DMS 273 (cell line): ENCODE data around the gene CDR2.
"Not testable (repeated sequence)": the region's sequence is repeated elsewhere in the genome, so short reads cannot be mapped to it uniquely, and the experiment has no call there.

Source experiments
- DNase-seq: peaks from one replicate; lab custom pipeline; 2025; ENCODE audit not compliant: unreplicated experiment; lab: John Stamatoyannopoulos, UW

The CDR2 gene

GRCh38 chr16:22375963-22376640 is 1.7 kb upstream of the CDR2 start:
- no peak for DNase-seq

DNA sequence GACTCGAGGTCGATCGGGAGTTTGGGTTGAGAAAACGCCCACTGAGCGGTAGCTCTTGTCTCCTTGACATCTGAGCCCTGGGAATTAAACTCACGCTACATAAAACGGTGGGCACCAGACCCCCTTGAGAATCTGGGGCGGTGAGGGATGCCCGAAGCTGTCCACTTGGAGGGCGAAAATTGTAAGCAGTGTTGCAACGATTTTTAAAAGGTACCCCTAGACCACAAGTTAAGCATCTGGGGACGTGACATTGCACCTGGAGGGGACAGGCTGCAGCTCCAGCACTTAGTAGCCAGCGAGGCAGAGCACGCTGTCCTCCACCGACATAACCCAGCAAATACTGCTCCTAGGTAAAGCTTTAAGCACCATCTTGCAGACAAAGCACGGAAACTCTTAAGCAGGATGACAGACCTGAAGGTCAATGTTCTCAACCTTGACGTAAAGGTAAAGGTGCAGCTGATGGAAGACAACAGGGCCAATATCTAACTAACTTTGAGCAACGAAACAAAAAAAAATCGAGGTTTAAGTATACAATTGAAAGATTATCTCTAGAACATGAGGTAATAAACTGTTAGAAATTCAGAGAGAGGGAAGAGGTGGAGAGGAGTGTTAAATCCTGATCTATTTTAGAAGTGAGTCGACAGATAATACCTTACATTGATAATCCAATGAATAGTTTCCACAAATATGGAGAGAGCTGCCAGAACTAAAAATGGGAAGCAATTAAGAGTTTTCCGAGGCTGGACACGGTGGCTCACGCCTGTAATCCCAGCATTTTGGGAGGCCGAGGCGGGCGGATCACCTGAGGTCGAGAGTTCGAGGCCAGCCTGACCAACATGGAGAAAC is 921 bp upstream of the CDR2 start:
- DNase-seq, result peak; percentile 44

DNA sequence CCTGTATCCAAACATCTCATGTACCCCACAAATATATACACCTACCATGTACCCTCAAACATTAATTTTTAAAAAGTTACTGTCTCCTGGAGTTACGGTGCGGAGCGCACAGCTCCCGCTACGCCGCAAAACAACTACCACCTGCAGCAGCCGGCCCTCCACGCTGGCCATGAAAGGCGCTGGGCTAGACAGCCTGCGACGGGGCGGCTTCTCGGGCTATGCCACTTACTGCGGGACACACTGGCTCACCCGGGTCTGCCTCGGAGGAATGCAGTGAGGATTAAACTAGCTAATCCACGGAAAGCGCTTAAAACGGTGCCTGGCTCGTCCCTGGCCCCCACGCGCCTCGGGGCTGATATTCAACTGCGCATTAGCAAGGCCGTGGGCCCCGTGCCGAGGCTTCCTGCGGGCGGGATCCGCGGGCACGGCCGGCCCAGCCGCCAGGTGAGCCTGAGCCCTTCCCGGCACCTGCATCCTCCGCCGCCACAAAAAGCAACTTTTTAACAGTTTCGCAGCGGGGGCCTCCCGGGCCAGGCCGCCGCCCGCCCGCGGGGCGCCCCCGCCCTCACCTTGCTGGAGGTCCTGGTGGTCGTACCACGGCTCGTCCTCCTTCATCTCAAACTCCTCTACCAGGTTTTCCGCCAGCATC is 633 bp downstream of the CDR2 start:
- DNase-seq, result peak; percentile 69

DNA sequence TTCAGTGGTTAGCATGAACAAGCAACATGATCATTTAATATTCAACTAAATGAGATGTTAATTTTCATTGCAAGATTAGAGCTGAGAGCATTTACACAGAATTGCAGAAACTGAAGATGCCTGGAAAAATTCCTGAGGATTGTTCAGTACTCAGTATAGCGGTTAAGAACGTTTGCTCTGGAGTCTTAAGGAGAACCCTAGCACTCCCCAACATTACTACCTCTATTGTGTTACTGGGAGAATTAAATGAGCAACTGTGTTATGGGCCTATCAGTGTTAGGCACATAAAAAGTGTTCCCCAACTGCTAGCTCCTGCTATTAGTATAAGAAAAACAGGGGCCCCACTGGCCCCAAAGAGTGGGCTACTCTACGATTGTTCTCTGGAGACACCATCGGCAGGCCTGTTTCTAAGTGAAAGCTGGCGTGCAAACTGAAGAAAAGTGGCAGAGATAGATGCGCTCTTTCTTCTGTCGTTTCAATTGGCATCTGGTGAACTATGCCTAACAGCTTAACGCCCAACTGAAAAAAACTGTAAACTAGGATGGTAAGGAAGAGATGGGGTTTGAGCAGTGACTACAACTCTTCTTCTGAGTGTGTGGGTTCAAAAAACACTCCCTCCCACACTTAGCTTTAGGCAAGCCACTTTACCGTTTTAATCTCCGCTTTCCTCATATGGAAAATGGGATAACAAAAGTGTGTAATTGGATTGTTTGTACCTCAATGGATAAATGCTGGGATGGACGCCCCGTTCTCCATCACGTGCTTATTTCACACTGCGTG is 1.3 kb downstream of the CDR2 start:
- peak; percentile 38 for DNase-seq

- no peak for DNase-seq
These were observed 4.2 kb downstream of the CDR2 start for GRCh38 chr16:22370038-22370820.

DNA sequence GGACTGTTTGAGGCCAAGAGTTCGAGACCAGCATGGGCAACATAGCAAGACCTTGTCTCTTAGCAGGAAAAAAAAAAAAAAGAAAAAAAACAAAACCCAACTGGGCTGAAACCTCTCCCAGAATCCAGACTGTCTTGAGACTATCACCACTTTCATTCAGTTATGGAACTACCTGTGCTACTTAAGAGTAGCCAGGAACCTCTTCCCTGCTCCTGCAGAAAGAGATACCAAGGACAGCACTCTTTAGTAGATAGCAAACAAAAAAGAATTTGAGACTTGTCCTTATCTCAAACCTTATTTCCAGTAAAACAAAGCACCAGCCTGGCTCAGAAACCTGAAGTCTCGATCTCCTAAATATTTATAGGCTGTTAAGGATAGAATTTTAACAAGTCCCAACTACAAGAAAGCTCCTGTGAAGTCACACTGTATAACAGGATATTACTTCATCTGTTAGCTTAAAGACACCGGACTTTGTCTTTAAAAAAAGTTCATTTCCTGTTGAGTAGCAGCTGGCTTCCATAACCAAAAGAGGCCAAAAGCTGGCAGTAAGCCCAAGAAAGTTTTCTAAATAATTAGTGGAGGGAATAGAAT is 5.1 kb downstream of the CDR2 start:
- DNase-seq, result peak; percentile 66

DNA sequence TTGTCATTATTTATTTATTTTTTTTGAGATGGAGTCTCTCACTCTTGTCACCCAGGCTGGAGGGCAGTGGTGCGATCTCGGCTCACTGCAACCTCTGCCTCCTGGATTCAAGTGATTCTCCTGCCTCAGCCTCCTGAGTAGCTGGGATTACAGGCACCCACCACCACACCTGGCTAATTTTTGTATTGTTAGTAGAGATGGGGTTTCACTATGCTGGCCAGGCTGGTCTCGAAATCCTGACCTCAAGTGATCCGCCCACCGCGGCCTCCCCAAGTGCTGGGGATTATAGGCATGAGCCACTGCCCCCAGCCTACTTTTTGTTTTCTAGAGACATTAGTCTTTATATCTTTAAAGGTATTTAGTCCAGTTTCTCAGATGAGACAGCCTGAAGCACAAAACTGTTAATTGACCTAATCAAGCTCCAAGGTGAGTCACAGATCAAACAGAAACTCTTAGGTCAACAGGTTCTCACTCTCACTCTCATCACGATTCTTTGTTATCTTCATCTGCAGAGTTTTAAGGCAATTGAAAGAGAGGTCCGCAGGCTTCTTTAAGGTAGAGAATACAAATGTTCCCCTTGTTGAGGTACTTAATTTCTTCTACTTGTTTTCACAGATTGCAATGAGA is 6.1 kb downstream of the CDR2 start:
- not testable (repeated sequence) for DNase-seq

DNA sequence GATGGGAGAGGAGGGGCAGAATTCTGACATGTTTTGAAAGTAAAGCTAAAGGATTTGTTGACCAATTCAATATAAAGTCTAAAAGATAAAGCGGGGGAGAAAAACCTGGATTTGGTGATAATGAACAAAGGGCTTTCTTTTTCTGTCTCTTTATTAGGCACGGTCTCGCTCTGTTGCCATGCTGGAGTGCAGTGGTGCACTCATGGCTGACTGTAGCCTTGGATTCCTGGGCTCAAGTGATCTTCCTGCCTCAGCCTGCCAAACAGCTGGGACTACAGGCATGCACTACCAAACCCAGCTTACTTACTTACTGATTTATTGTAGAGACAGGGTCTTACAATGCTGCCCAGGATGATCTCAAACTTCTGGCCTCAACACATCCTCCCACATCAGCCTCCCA is 7.5 kb downstream of the CDR2 start:
- DNase-seq, result no peak

GRCh38 chr16:22366371-22366770 is 8.0 kb downstream of the CDR2 start:
- DNase-seq, result no peak

DNA sequence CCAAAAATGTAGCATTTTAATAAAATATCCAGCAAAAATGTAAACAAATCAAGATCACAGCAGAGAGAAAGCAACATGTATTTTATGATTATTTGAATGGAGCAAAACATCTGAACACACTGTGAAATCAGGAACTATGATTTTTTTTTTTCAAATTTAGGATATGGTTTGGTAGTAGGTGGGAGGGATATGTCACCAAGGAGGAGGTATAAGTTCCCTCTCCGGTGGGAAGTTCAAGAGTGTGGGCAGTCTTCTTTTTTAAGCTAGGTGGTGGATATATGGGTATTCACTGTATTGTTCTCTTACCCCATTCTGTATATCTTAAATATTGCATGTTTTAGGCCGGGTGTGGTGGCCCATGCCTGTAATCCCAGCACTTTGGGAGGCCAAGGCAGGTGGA is 10.2 kb downstream of the CDR2 start:
- DNase-seq, result no peak

GRCh38 chr16:22360963-22361659 is 13.3 kb downstream of the CDR2 start:
- peak; percentile 31 for DNase-seq

DNA sequence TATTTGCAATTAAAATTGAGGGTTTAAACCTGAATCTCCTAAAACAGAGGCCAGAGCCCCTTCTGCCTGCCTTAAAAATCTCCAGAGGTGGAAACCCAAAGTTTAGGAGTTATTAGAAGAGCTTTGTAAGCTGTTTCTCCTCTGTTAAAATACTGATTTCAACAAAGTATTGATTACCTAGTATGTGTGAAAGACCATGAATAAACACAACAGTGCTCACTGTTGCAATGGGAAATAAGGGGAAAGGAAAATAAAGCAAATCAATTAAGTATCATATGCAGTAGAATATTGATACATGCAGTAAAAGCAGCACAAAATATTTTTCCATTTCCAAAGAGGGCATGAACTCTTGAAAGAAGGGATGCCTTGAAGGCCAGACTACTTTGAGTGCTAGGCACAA is 14.7 kb downstream of the CDR2 start:
- DNase-seq, result no peak

- DNase-seq, result no peak
These were observed 16.4 kb downstream of the CDR2 start for GRCh38 chr16:22358000-22358399.

GRCh38 chr16:22357635-22357971 is 16.8 kb downstream of the CDR2 start:
- no peak for DNase-seq

- no peak for DNase-seq
These were observed 17.3 kb downstream of the CDR2 start for GRCh38 chr16:22356930-22357634.

DNA sequence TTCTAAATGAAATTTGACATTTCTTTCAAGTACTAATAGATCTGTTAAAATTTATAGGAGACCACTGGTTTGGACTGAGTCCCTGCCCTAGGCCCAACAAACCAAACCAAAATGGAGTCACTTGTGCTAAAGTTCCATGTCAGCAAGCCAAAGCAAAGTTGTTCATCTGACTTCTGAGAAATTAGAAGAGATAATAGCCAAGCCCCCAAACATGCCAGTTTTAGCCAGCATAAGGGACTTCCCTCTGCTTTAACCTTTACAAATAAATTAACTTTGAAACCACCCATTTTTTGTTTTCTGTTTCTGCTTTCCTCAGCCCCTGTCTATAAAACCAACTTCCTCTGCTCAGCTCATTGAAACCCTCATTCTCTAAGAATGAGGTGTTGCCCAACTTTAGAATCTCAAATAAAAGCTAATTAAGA is 18.9 kb downstream of the CDR2 start:
- DNase-seq, result no peak

DNA sequence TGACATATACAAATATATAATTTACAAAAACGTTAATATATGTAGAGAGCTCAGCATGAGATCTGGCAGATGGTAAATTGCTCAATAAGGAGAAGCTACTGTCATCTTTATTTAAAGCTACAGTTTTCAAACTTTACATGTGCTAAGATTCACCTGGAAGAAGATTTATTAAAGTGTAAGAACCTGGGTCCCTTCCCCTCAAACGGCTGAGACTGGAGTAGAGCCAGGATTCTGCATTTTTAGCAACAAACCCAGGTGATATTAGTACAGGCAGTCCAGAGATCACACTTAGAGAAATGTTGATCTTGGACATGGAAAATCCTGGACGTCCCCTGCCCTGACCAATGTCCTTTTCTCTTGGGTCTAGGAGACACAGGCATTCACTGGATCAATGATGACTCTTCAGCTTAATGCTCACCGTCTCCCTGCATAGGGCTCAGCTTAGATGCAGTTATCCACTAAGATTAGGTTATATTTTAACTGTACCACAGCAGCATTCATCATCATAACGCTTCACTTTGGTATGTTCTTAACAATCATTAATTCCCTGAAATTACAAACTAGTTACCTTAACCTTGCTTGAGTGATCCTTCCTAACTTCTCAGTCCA is 20.4 kb downstream of the CDR2 start:
- DNase-seq, result peak; percentile 9
